HG02970 (cell line): ENCODE measurements around the gene ERICH3.

Experiments used
- ATAC-seq: cut with Tn5 transposase; IDR thresholded peaks from one replicate; pipeline ENCODE4 v1.9.1; 2021; ENCODE audit warnings: mild to moderate bottlenecking, moderate library complexity, moderate number of reproducible peaks; ENCODE audit not compliant: unreplicated experiment, low FRiP score

Gene ERICH3

GRCh38 chr1:74526708-74527107 lies 146.9 kb downstream of the ERICH3 start:
- no peak for ATAC-seq

- no peak for ATAC-seq
Observed at GRCh38 chr1:74523873-74524480, 149.6 kb downstream of the ERICH3 start.

- no peak for ATAC-seq
Observed at GRCh38 chr1:74522148-74522547, 151.4 kb downstream of the ERICH3 start.
